Measurements from ENCODE around the gene MBD3L2B. TPM values are rescaled to one million over a fixed set of nuclear protein-coding genes. Genes with fewer than 3 reads are reported as not detected.

Gene MBD3L2B
- total RNA-seq, 1 experiment from 2014 or later = not detected

Other genes starting within 250 kb of the MBD3L2B start
- gene VAV1, start 248.7 kb downstream of the MBD3L2B start, total RNA-seq (2014; rRNA removed; shearing (Covaris generic)) = not detected in 2 replicates
- 0.16 TPM in 1 of 2 replicates, not detected in the other for gene ADGRE1, start 133.9 kb downstream of the MBD3L2B start, total RNA-seq (2014; rRNA removed; shearing (Covaris generic))
- gene MBD3L5, start 9.1 kb upstream of the MBD3L2B start, total RNA-seq (2014; rRNA removed; shearing (Covaris generic)) = not detected in 2 replicates
- gene MBD3L4, start 18.7 kb upstream of the MBD3L2B start, total RNA-seq (2014; rRNA removed; shearing (Covaris generic)) = not detected in 2 replicates
- gene MBD3L2, start 27.9 kb upstream of the MBD3L2B start, total RNA-seq (2014; rRNA removed; shearing (Covaris generic)) = not detected in 2 replicates
- gene MBD3L3, start 37.2 kb upstream of the MBD3L2B start, total RNA-seq (2014; rRNA removed; shearing (Covaris generic)) = not detected in 2 replicates
- gene ZNF557, start 48.3 kb upstream of the MBD3L2B start, total RNA-seq (2014; rRNA removed; shearing (Covaris generic)) = 5.7 and 9.4 TPM in 2 replicates

Data from SJSA1 (cell line).